ENCODE data around the gene CA9. TPM values are rescaled to one million over a fixed set of nuclear protein-coding genes. Genes with fewer than 3 reads are reported as not detected.

The CA9 gene
- total RNA-seq, 1 donor from 2014 or later: 0.55 TPM

GRCh38 chr9:35708146-35708545 is 34.4 kb downstream of the CA9 start:
- intact Hi-C loops (cut with DNase I): no loop called here
- no peak for ATAC-seq
- no peak overlapping the region for H3K27ac ChIP-seq

GRCh38 chr9:35710818-35711500 is 37.2 kb downstream of the CA9 start:
- intact Hi-C loops (cut with DNase I): no loop called here
- no peaks in the 10 kb centered on the region for H3K9me3 ChIP-seq
- H3K27me3 ChIP-seq: no peaks in the 10 kb centered on the region
- no peak overlapping the region for H3K27ac ChIP-seq
- no peaks in the 10 kb centered on the region for H3K4me1 ChIP-seq
- ATAC-seq: no peak
- H3K4me3 ChIP-seq: no peak overlapping the region
- no peak for TF ChIP-seq CTCF (IDR thresholded peaks at IDR 0.05)
- no peak for DNase-seq
- peaks cover 100% of the 10 kb centered on the region for H3K36me3 ChIP-seq

More at GRCh38 chr9:35708146-35708545, 34.4 kb downstream of the CA9 start:
- H3K4me3 ChIP-seq: no peak overlapping the region
- no peaks in the 10 kb centered on the region for H3K4me1 ChIP-seq
- no peak for TF ChIP-seq CTCF (IDR thresholded peaks at IDR 0.05)
- H3K9me3 ChIP-seq: no peaks in the 10 kb centered on the region
- no peaks in the 10 kb centered on the region for H3K27me3 ChIP-seq
- H3K36me3 ChIP-seq: peaks cover 100% of the 10 kb centered on the region
- DNase-seq: no peak

- no peak for ATAC-seq
- H3K27ac ChIP-seq: no peak overlapping the region
- no peaks in the 10 kb centered on the region for H3K4me1 ChIP-seq
- no peak overlapping the region for H3K4me3 ChIP-seq
- intact Hi-C loops (cut with DNase I): no loop called here
- no peak for TF ChIP-seq CTCF (IDR thresholded peaks at IDR 0.05)
- DNase-seq: no peak
- no peaks in the 10 kb centered on the region for H3K9me3 ChIP-seq
- peaks cover 100% of the 10 kb centered on the region for H3K36me3 ChIP-seq
- H3K27me3 ChIP-seq: no peaks in the 10 kb centered on the region
Observed at GRCh38 chr9:35711501-35712428, 38.0 kb downstream of the CA9 start.

DNA sequence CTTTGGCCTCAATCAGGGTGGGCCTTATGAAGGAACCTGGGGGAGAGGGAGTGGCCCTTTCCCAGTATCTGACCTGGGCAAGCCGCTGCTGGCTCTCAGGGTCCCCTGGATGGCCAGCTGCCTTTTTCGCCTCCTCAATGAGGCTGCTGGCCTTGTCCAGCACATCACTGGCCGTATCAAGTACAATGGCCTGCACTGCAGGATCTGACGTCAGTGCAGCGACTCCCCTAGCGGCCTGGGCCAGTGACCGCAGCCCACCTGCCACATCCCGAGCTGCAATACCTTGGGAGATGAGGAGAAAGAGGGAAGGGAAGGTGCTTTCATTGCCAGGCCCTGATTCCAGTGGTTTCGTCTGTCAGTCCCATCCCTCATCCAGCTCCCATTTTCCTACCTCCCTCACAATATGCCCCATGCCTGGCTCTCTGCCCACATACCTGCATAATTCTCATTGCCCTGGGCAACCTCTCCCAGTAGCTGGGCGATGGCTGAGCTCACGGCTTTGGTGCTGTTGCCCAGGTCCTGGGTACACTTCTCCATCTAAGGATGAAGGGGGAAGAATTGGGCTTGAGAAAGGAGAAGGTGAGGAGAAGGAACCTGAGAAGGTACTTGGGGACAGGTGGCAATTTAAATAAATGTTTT is 39.2 kb downstream of the CA9 start:
- no peak for DNase-seq
- Histone ChIP-seq H3K9me3 (no peaks in the 10 kb centered on the region), H3K4me3 (no peak overlapping the region), H3K27me3 (no peaks in the 10 kb centered on the region), H3K27ac (no peak overlapping the region), H3K36me3 (peaks cover 100% of the 10 kb centered on the region), H3K4me1 (no peaks in the 10 kb centered on the region)
- no peak for TF ChIP-seq CTCF (IDR thresholded peaks at IDR 0.05)
- intact Hi-C loops (cut with DNase I): no loop called here
- no peak for ATAC-seq

DNA sequence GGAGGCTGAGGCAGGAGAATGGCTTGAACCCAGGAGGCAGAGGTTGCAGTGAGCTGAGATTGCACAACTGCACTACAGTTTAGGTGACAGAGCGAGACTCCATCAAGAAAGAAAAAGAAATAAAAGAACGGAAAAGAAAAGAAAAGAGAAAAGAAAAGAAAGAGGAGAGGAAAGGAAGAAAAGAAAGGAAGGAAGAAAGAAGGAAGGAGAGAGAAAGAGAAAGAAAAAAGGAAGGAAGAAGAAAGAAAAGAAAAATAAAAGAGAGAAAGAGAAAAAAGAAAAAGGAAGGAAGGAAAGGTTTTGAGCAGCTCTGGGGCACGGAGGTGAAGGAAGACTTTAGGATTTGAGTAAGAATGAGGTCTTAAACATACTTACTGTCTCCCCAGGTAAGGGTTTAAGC is 39.9 kb downstream of the CA9 start:
- TF ChIP-seq CTCF (IDR thresholded peaks at IDR 0.05): no peak
- ATAC-seq: no peak
- Histone ChIP-seq H3K27me3 (no peaks in the 10 kb centered on the region), H3K9me3 (no peaks in the 10 kb centered on the region), H3K4me3 (no peak overlapping the region), H3K36me3 (peaks cover 100% of the 10 kb centered on the region), H3K4me1 (no peaks in the 10 kb centered on the region), H3K27ac (no peak overlapping the region)
- intact Hi-C loops (cut with DNase I): no loop called here
- DNase-seq: no peak

All from upper lobe of right lung (tissue), 1 donor.